HG03039 (cell line): ENCODE data around the gene SPTBN2.
"Not testable (repeated sequence)": the region's sequence is repeated elsewhere in the genome, so short reads cannot be mapped to it uniquely, and the experiment has no call there.

ENCODE experiments used
- ATAC-seq: cut with Tn5 transposase; IDR thresholded peaks from one replicate; pipeline ENCODE4 v1.9.1; 2021; ENCODE audit warnings: mild to moderate bottlenecking, moderate library complexity; ENCODE audit not compliant: unreplicated experiment

The SPTBN2 gene

GRCh38 chr11:66641834-66642233, 87.2 kb downstream of the SPTBN2 start:
- ATAC-seq = no peak

GRCh38 chr11:66639814-66640340, 89.1 kb downstream of the SPTBN2 start:
- ATAC-seq = not testable (repeated sequence)

GRCh38 chr11:66639066-66639813, 89.8 kb downstream of the SPTBN2 start:
- no peak for ATAC-seq

GRCh38 chr11:66638177-66639065, 90.6 kb downstream of the SPTBN2 start, which contains the start of gene RBM4:
TSS of gene RBM4 (plus strand) at chr11:66638703. CDS start at chr11:66639712, 1,009 bp downstream.
- peak; percentile 93 for ATAC-seq

- no peak for ATAC-seq
Measured at GRCh38 chr11:66637557-66638176, 91.3 kb downstream of the SPTBN2 start.

- no peak for ATAC-seq
Measured at GRCh38 chr11:66636411-66636810, 92.6 kb downstream of the SPTBN2 start.
